ENCODE measurements around the gene COX14. TPM values are rescaled to one million over a fixed set of nuclear protein-coding genes. Genes with fewer than 3 reads are reported as not detected.

The COX14 gene
- total RNA-seq, 2 donors from 2014 or later = 40.1 to 45.1 TPM

- H3K4me1 Mint-ChIP-seq = peaks cover 15% of the 10 kb centered on the region
- H3K36me3 Mint-ChIP-seq (ENCODE audit: low read depth) = no peaks in the 10 kb centered on the region
- no peak overlapping the region for H3K4me3 Mint-ChIP-seq
- ATAC-seq = no peak
- no peak overlapping the region for H3K27ac Mint-ChIP-seq
- no peaks in the 10 kb centered on the region for H3K9me3 ChIP-seq (ENCODE audit: control insufficient read depth, low read length, poor library complexity, severe bottlenecking)
- DNase-seq = no peak
- no peaks in the 10 kb centered on the region for H3K27me3 Mint-ChIP-seq
Measured at GRCh38 chr12:50106907-50107306, 5.1 kb upstream of the COX14 start.

- peaks cover 19% of the 10 kb centered on the region for H3K4me1 Mint-ChIP-seq
- no peak for ATAC-seq
- H3K36me3 Mint-ChIP-seq (ENCODE audit: low read depth) = peaks cover 4% of the 10 kb centered on the region
- no peak overlapping the region for H3K27ac Mint-ChIP-seq
- DNase-seq = no peak
- no peaks in the 10 kb centered on the region for H3K9me3 ChIP-seq (ENCODE audit: control insufficient read depth, low read length, poor library complexity, severe bottlenecking)
- H3K4me3 Mint-ChIP-seq = no peak overlapping the region
- no peaks in the 10 kb centered on the region for H3K27me3 Mint-ChIP-seq
Measured at GRCh38 chr12:50107416-50108268, 4.4 kb upstream of the COX14 start.

- Mint-ChIP-seq H3K4me3 (no peak overlapping the region), H3K36me3 (ENCODE audit: low read depth) (peaks cover 4% of the 10 kb centered on the region), H3K27me3 (no peaks in the 10 kb centered on the region), H3K4me1 (peaks cover 17% of the 10 kb centered on the region), H3K27ac (peak overlapping the region; percentile 81)
- no peaks in the 10 kb centered on the region for H3K9me3 ChIP-seq (ENCODE audit: control insufficient read depth, low read length, poor library complexity, severe bottlenecking)
- no peak for DNase-seq
- no peak for ATAC-seq
Measured at GRCh38 chr12:50109319-50109718, 2.7 kb upstream of the COX14 start.

- Mint-ChIP-seq H3K27ac (peak overlapping the region; percentile 81), H3K36me3 (ENCODE audit: low read depth) (peaks cover 7% of the 10 kb centered on the region), H3K4me1 (peaks cover 20% of the 10 kb centered on the region), H3K27me3 (no peaks in the 10 kb centered on the region), H3K4me3 (peak overlapping the region; percentile 71)
- no peaks in the 10 kb centered on the region for H3K9me3 ChIP-seq (ENCODE audit: control insufficient read depth, low read length, poor library complexity, severe bottlenecking)
- no peak for ATAC-seq
- DNase-seq = no peak
Measured at GRCh38 chr12:50110127-50110761, 1.8 kb upstream of the COX14 start.

GRCh38 chr12:50110762-50111351, 1.2 kb upstream of the COX14 start:
- Mint-ChIP-seq H3K4me1 (peaks cover 22% of the 10 kb centered on the region), H3K27ac (peak overlapping the region; percentile 97), H3K27me3 (no peaks in the 10 kb centered on the region), H3K36me3 (ENCODE audit: low read depth) (peaks cover 7% of the 10 kb centered on the region), H3K4me3 (peak overlapping the region; percentile 99)
- H3K9me3 ChIP-seq (ENCODE audit: control insufficient read depth, low read length, poor library complexity, severe bottlenecking) = no peaks in the 10 kb centered on the region
- DNase-seq = no peak
- no peak for ATAC-seq

GRCh38 chr12:50111395-50111692, 692 bp upstream of the COX14 start:
- peaks cover 24% of the 10 kb centered on the region for H3K4me1 Mint-ChIP-seq
- DNase-seq (no peak), ATAC-seq (no peak)
- peak overlapping the region; percentile 99 for H3K4me3 Mint-ChIP-seq
- no peaks in the 10 kb centered on the region for H3K27me3 Mint-ChIP-seq
- peak overlapping the region; percentile 97 for H3K27ac Mint-ChIP-seq
- H3K36me3 Mint-ChIP-seq (ENCODE audit: low read depth) = peaks cover 7% of the 10 kb centered on the region
- no peaks in the 10 kb centered on the region for H3K9me3 ChIP-seq (ENCODE audit: control insufficient read depth, low read length, poor library complexity, severe bottlenecking)

GRCh38 chr12:50112456-50113218, 601 bp downstream of the COX14 start:
- H3K9me3 ChIP-seq (ENCODE audit: control insufficient read depth, low read length, poor library complexity, severe bottlenecking) = no peaks in the 10 kb centered on the region
- no peak for DNase-seq
- Mint-ChIP-seq H3K4me3 (peak overlapping the region; percentile 99), H3K27ac (peak overlapping the region; percentile 97), H3K27me3 (no peaks in the 10 kb centered on the region), H3K36me3 (ENCODE audit: low read depth) (peaks cover 7% of the 10 kb centered on the region), H3K4me1 (peaks cover 28% of the 10 kb centered on the region)
- ATAC-seq = no peak

GRCh38 chr12:50117057-50117622, 5.1 kb downstream of the COX14 start:
- no peaks in the 10 kb centered on the region for H3K27me3 Mint-ChIP-seq
- no peak for ATAC-seq
- H3K4me3 Mint-ChIP-seq = peak overlapping the region; percentile 41
- H3K9me3 ChIP-seq (ENCODE audit: control insufficient read depth, low read length, poor library complexity, severe bottlenecking) = no peaks in the 10 kb centered on the region
- peaks cover 10% of the 10 kb centered on the region for H3K36me3 Mint-ChIP-seq (ENCODE audit: low read depth)
- H3K4me1 Mint-ChIP-seq = peaks cover 30% of the 10 kb centered on the region
- peak overlapping the region; percentile 90 for H3K27ac Mint-ChIP-seq
- no peak for DNase-seq

- H3K4me3 Mint-ChIP-seq = no peak overlapping the region
- no peaks in the 10 kb centered on the region for H3K9me3 ChIP-seq (ENCODE audit: control insufficient read depth, low read length, poor library complexity, severe bottlenecking)
- no peak overlapping the region for H3K27ac Mint-ChIP-seq
- peaks cover 29% of the 10 kb centered on the region for H3K4me1 Mint-ChIP-seq
- ATAC-seq (no peak), DNase-seq (no peak)
- H3K36me3 Mint-ChIP-seq (ENCODE audit: low read depth) = peaks cover 6% of the 10 kb centered on the region
- no peaks in the 10 kb centered on the region for H3K27me3 Mint-ChIP-seq
Measured at GRCh38 chr12:50119387-50119786, 7.4 kb downstream of the COX14 start.

GRCh38 chr12:50120521-50120920, 8.5 kb downstream of the COX14 start:
- H3K9me3 ChIP-seq (ENCODE audit: control insufficient read depth, low read length, poor library complexity, severe bottlenecking) = no peaks in the 10 kb centered on the region
- ATAC-seq (no peak), DNase-seq (no peak)
- Mint-ChIP-seq H3K4me1 (peaks cover 30% of the 10 kb centered on the region), H3K4me3 (no peak overlapping the region), H3K27me3 (no peaks in the 10 kb centered on the region), H3K27ac (no peak overlapping the region), H3K36me3 (ENCODE audit: low read depth) (peaks cover 4% of the 10 kb centered on the region)

GRCh38 chr12:50120953-50121352, 8.9 kb downstream of the COX14 start:
- ATAC-seq (no peak), DNase-seq (no peak)
- Mint-ChIP-seq H3K27ac (no peak overlapping the region), H3K36me3 (ENCODE audit: low read depth) (peaks cover 4% of the 10 kb centered on the region), H3K4me3 (no peak overlapping the region), H3K4me1 (peaks cover 29% of the 10 kb centered on the region), H3K27me3 (no peaks in the 10 kb centered on the region)
- H3K9me3 ChIP-seq (ENCODE audit: control insufficient read depth, low read length, poor library complexity, severe bottlenecking) = no peaks in the 10 kb centered on the region

- peaks cover 27% of the 10 kb centered on the region for H3K4me1 Mint-ChIP-seq
- peak overlapping the region; percentile 89 for H3K27ac Mint-ChIP-seq
- peaks cover 4% of the 10 kb centered on the region for H3K36me3 Mint-ChIP-seq (ENCODE audit: low read depth)
- no peak overlapping the region for H3K4me3 Mint-ChIP-seq
- no peaks in the 10 kb centered on the region for H3K27me3 Mint-ChIP-seq
- DNase-seq = no peak
- no peak for ATAC-seq
- H3K9me3 ChIP-seq (ENCODE audit: control insufficient read depth, low read length, poor library complexity, severe bottlenecking) = no peaks in the 10 kb centered on the region
Measured at GRCh38 chr12:50121641-50122040, 9.6 kb downstream of the COX14 start.

- DNase-seq (no peak), ATAC-seq (no peak)
- H3K4me1 Mint-ChIP-seq = peaks cover 26% of the 10 kb centered on the region
- H3K27me3 Mint-ChIP-seq = no peaks in the 10 kb centered on the region
- H3K27ac Mint-ChIP-seq = no peak overlapping the region
- H3K4me3 Mint-ChIP-seq = no peak overlapping the region
- H3K36me3 Mint-ChIP-seq (ENCODE audit: low read depth) = peaks cover 4% of the 10 kb centered on the region
- no peaks in the 10 kb centered on the region for H3K9me3 ChIP-seq (ENCODE audit: control insufficient read depth, low read length, poor library complexity, severe bottlenecking)
Measured at GRCh38 chr12:50123203-50123602, 11.2 kb downstream of the COX14 start.
